Neuron (in vitro differentiated cells): ENCODE data around the gene PAX5.

Experiments used
- H2AFZ ChIP-seq: one replicate; pipeline ENCODE4 v1.6.1; 2013; ENCODE audit warnings: low read depth, mild to moderate bottlenecking, inconsistent platforms, low read length, moderate library complexity
- H3K27me3 ChIP-seq: one replicate; pipeline ENCODE4 v1.6.1; 2013; ENCODE audit warnings: low read length; ENCODE audit not compliant: insufficient read depth
- H3K36me3 ChIP-seq: one replicate; pipeline ENCODE4 v1.6.1; 2013; ENCODE audit warnings: low read length; ENCODE audit not compliant: insufficient read depth
- H3K4me1 ChIP-seq: one replicate; pipeline ENCODE4 v1.6.1; 2013; ENCODE audit warnings: low read length; ENCODE audit not compliant: insufficient read depth
- H3K4me3 ChIP-seq: 2 replicates; pipeline ENCODE4 v1.5.1; 2013; ENCODE audit warnings: mild to moderate bottlenecking, low read length, moderate library complexity
- H3K9me3 ChIP-seq: one replicate; pipeline ENCODE4 v1.6.1; 2013; ENCODE audit warnings: low read length

Gene PAX5

GRCh38 chr9:36812556-36812955, 221.5 kb downstream of the PAX5 start:
- Histone ChIP-seq H2AFZ (no peak overlapping the region), H3K4me1 (no peaks in the 10 kb centered on the region), H3K9me3 (no peaks in the 10 kb centered on the region), H3K36me3 (no peaks in the 10 kb centered on the region), H3K4me3 (no peak overlapping the region), H3K27me3 (no peaks in the 10 kb centered on the region)

- Histone ChIP-seq H3K36me3 (no peaks in the 10 kb centered on the region), H3K9me3 (no peaks in the 10 kb centered on the region), H3K4me1 (no peaks in the 10 kb centered on the region), H2AFZ (no peak overlapping the region), H3K4me3 (no peak overlapping the region), H3K27me3 (peaks cover 14% of the 10 kb centered on the region)
Measured at GRCh38 chr9:36808251-36808650, 225.8 kb downstream of the PAX5 start.

- Histone ChIP-seq H3K36me3 (no peaks in the 10 kb centered on the region), H2AFZ (no peak overlapping the region), H3K4me3 (no peak overlapping the region), H3K4me1 (no peaks in the 10 kb centered on the region), H3K9me3 (no peaks in the 10 kb centered on the region), H3K27me3 (peaks cover 14% of the 10 kb centered on the region)
Measured at GRCh38 chr9:36803961-36804360, 230.1 kb downstream of the PAX5 start.

GRCh38 chr9:36802201-36802920, 231.7 kb downstream of the PAX5 start:
- Histone ChIP-seq H3K27me3 (peaks cover 14% of the 10 kb centered on the region), H3K4me1 (no peaks in the 10 kb centered on the region), H3K36me3 (no peaks in the 10 kb centered on the region), H3K9me3 (no peaks in the 10 kb centered on the region), H2AFZ (no peak overlapping the region), H3K4me3 (no peak overlapping the region)

GRCh38 chr9:36800455-36800854, 233.6 kb downstream of the PAX5 start:
- Histone ChIP-seq H2AFZ (no peak overlapping the region), H3K27me3 (peaks cover 7% of the 10 kb centered on the region), H3K36me3 (no peaks in the 10 kb centered on the region), H3K4me3 (no peak overlapping the region), H3K4me1 (no peaks in the 10 kb centered on the region), H3K9me3 (no peaks in the 10 kb centered on the region)

GRCh38 chr9:36798350-36799065, 235.6 kb downstream of the PAX5 start:
- no peaks in the 10 kb centered on the region for H3K27me3 ChIP-seq
- H3K4me3 ChIP-seq = no peak overlapping the region
- no peak overlapping the region for H2AFZ ChIP-seq
- H3K36me3 ChIP-seq = no peaks in the 10 kb centered on the region
- no peaks in the 10 kb centered on the region for H3K4me1 ChIP-seq
- H3K9me3 ChIP-seq = no peaks in the 10 kb centered on the region

GRCh38 chr9:36797471-36798220, 236.4 kb downstream of the PAX5 start:
- no peaks in the 10 kb centered on the region for H3K4me1 ChIP-seq
- no peaks in the 10 kb centered on the region for H3K27me3 ChIP-seq
- H3K36me3 ChIP-seq = no peaks in the 10 kb centered on the region

GRCh38 chr9:36796671-36797419, 237.2 kb downstream of the PAX5 start:
- no peak overlapping the region for H2AFZ ChIP-seq
- H3K27me3 ChIP-seq = no peaks in the 10 kb centered on the region
- no peaks in the 10 kb centered on the region for H3K9me3 ChIP-seq
- no peaks in the 10 kb centered on the region for H3K4me1 ChIP-seq
- H3K36me3 ChIP-seq = no peaks in the 10 kb centered on the region
- H3K4me3 ChIP-seq = no peak overlapping the region

More at GRCh38 chr9:36797471-36798220, 236.4 kb downstream of the PAX5 start:
- no peak overlapping the region for H2AFZ ChIP-seq
- no peak overlapping the region for H3K4me3 ChIP-seq
- no peaks in the 10 kb centered on the region for H3K9me3 ChIP-seq

- Histone ChIP-seq H3K9me3 (no peaks in the 10 kb centered on the region), H2AFZ (no peak overlapping the region), H3K4me3 (no peak overlapping the region), H3K27me3 (no peaks in the 10 kb centered on the region), H3K36me3 (no peaks in the 10 kb centered on the region), H3K4me1 (no peaks in the 10 kb centered on the region)
Measured at GRCh38 chr9:36794461-36794860, 239.6 kb downstream of the PAX5 start.

GRCh38 chr9:36793277-36793676, 240.8 kb downstream of the PAX5 start:
- H3K27me3 ChIP-seq = no peaks in the 10 kb centered on the region
- no peak overlapping the region for H3K4me3 ChIP-seq

GRCh38 chr9:36791222-36791950, 242.7 kb downstream of the PAX5 start:
- H3K9me3 ChIP-seq = no peaks in the 10 kb centered on the region
- H3K36me3 ChIP-seq = no peaks in the 10 kb centered on the region
- no peak overlapping the region for H3K4me3 ChIP-seq
- no peaks in the 10 kb centered on the region for H3K27me3 ChIP-seq
- no peak overlapping the region for H2AFZ ChIP-seq
- H3K4me1 ChIP-seq = no peaks in the 10 kb centered on the region

More at GRCh38 chr9:36793277-36793676, 240.8 kb downstream of the PAX5 start:
- H3K9me3 ChIP-seq = no peaks in the 10 kb centered on the region
- no peak overlapping the region for H2AFZ ChIP-seq
- H3K4me1 ChIP-seq = no peaks in the 10 kb centered on the region
- no peaks in the 10 kb centered on the region for H3K36me3 ChIP-seq

- Histone ChIP-seq H3K9me3 (no peaks in the 10 kb centered on the region), H3K27me3 (no peaks in the 10 kb centered on the region), H3K36me3 (no peaks in the 10 kb centered on the region), H3K4me3 (no peak overlapping the region), H2AFZ (no peak overlapping the region), H3K4me1 (no peaks in the 10 kb centered on the region)
Measured at GRCh38 chr9:36789886-36790285, 244.2 kb downstream of the PAX5 start.
